DOHH2 (cell line): ENCODE results near the gene CREBZF.

Source experiments
- EZH2phosphoT487 ChIP-seq: fragments of 200-600 bp; sonication (generic); IDR thresholded peaks from 2 replicates; pipeline ENCODE4 v1.6.1; 2017; ENCODE audit warnings: borderline replicate concordance, mild to moderate bottlenecking, antibody characterized with exemption, low read length, moderate library complexity, mixed read lengths
- TF ChIP-seq, protein P1 (sequence below): fragments of 200-600 bp; sonication (generic); IDR thresholded peaks from one replicate; pipeline ENCODE4 v1.5.1; 2014; ENCODE audit warnings: antibody characterized with exemption, mild to moderate bottlenecking, low read depth, low read length; ENCODE audit not compliant: poor library complexity, severe bottlenecking

DNA sequence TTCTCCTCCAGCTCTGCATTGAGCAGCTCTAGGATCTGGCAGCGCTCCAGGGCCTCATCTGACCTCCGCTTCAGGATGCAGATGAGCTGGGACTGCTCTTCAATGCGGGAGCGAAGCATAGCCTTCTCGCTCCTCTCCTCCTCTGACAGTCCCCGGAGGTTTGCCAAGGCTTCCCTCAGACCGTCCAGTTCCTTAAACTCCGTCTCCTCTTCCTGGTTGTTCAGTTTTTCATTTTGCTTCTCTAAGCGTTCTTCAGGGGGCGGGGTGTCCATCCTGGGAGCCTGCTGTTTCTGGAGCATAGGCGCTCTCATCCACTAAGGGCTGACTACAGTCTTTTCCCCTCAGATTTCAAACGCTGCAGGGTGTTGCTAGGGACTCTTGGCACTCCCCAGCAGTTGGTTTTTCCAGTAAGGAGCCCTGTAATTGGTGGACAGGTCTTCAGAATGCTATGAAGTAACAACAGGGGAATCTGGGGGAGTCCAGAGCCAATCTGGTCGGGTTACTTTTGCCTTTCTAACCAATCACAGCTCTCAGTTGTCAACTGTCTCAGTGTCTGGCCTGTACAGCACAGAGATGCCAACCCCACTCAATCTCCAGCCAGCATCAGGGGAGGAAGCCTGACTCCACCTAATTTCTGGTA lies 21.0 kb upstream of the CREBZF start, which contains the start of gene CCDC89:
- TF ChIP-seq, protein P1, sequence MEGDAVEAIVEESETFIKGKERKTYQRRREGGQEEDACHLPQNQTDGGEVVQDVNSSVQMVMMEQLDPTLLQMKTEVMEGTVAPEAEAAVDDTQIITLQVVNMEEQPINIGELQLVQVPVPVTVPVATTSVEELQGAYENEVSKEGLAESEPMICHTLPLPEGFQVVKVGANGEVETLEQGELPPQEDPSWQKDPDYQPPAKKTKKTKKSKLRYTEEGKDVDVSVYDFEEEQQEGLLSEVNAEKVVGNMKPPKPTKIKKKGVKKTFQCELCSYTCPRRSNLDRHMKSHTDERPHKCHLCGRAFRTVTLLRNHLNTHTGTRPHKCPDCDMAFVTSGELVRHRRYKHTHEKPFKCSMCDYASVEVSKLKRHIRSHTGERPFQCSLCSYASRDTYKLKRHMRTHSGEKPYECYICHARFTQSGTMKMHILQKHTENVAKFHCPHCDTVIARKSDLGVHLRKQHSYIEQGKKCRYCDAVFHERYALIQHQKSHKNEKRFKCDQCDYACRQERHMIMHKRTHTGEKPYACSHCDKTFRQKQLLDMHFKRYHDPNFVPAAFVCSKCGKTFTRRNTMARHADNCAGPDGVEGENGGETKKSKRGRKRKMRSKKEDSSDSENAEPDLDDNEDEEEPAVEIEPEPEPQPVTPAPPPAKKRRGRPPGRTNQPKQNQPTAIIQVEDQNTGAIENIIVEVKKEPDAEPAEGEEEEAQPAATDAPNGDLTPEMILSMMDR, result no peak
- TF ChIP-seq EZH2phosphoT487, result no peak
